ENCODE measurements around the gene FUT8. TPM values are rescaled to one million over a fixed set of nuclear protein-coding genes. Genes with fewer than 3 reads are reported as not detected.

FUT8 gene
- total RNA-seq, 2 donors from 2014 or later, result 9.5 to 13.5 TPM

DNA sequence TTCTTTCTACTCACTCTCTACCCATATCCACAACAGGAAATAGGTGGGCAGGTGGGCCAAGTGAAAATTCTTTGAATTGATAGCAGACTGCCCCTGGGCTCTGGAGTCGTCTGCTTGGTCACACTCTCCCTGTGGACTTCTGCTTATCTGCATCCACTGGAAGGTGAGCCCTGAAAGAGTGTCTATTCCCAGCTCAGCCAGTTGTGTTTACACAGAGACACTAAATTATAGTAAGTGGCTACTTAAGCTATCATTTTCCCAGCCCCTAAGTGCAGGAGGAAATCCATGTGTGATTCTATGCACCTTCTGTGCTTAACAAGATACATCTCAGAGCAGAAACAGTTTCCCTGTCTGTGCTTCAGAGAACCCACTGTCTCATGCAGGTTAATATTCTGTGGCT, 338.4 kb downstream of the FUT8 start:
- H3K4me1 ChIP-seq, result no peaks in the 10 kb centered on the region
- H3K4me3 ChIP-seq, result no peak overlapping the region
- TF ChIP-seq, protein P1, sequence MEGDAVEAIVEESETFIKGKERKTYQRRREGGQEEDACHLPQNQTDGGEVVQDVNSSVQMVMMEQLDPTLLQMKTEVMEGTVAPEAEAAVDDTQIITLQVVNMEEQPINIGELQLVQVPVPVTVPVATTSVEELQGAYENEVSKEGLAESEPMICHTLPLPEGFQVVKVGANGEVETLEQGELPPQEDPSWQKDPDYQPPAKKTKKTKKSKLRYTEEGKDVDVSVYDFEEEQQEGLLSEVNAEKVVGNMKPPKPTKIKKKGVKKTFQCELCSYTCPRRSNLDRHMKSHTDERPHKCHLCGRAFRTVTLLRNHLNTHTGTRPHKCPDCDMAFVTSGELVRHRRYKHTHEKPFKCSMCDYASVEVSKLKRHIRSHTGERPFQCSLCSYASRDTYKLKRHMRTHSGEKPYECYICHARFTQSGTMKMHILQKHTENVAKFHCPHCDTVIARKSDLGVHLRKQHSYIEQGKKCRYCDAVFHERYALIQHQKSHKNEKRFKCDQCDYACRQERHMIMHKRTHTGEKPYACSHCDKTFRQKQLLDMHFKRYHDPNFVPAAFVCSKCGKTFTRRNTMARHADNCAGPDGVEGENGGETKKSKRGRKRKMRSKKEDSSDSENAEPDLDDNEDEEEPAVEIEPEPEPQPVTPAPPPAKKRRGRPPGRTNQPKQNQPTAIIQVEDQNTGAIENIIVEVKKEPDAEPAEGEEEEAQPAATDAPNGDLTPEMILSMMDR (IDR thresholded peaks at IDR 0.05), result no peak
- H3K27ac ChIP-seq, result no peak overlapping the region
- no peaks in the 10 kb centered on the region for H3K9me3 ChIP-seq
- H3K27me3 ChIP-seq, result no peaks in the 10 kb centered on the region
- H3K36me3 ChIP-seq, result no peaks in the 10 kb centered on the region
- no peak for DNase-seq (ENCODE audit: low spot score)

GRCh38 chr14:65751510-65751909, 339.0 kb downstream of the FUT8 start:
- Histone ChIP-seq H3K27ac (no peak overlapping the region), H3K36me3 (no peaks in the 10 kb centered on the region), H3K4me1 (no peaks in the 10 kb centered on the region), H3K27me3 (no peaks in the 10 kb centered on the region), H3K9me3 (no peaks in the 10 kb centered on the region), H3K4me3 (no peak overlapping the region)
- TF ChIP-seq, protein P1 (IDR thresholded peaks at IDR 0.05), result no peak
- DNase-seq (ENCODE audit: low spot score), result no peak

- Histone ChIP-seq H3K9me3 (no peaks in the 10 kb centered on the region), H3K27me3 (no peaks in the 10 kb centered on the region), H3K4me1 (no peaks in the 10 kb centered on the region), H3K4me3 (no peak overlapping the region), H3K36me3 (no peaks in the 10 kb centered on the region), H3K27ac (no peak overlapping the region)
- DNase-seq (ENCODE audit: low spot score), result no peak
- TF ChIP-seq, protein P1 (IDR thresholded peaks at IDR 0.05), result no peak
Observed at GRCh38 chr14:65753061-65753460, 340.5 kb downstream of the FUT8 start.

DNA sequence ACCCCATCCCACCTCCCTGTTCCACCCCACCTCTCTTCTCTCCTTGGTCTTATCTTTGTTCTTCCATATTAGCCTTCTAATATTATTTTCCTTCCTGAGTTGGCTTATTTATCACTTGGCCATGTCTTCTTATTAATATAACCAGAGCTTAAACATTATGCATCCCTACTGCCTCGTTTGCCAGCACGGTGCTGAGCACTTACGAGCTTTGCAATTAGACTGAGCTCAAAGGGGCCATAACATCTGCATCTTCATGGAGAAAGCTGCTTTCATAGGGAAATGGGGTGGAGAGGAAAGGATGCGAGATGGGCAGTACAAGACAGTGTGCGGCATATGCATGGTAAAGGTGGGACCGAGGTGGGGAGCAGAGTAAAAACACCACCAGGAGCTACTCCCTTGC, 342.8 kb downstream of the FUT8 start:
- H3K36me3 ChIP-seq, result no peaks in the 10 kb centered on the region
- no peak for DNase-seq (ENCODE audit: low spot score)
- TF ChIP-seq, protein P1 (IDR thresholded peaks at IDR 0.05), result no peak
- no peaks in the 10 kb centered on the region for H3K27me3 ChIP-seq
- H3K4me3 ChIP-seq, result no peak overlapping the region
- no peaks in the 10 kb centered on the region for H3K4me1 ChIP-seq
- H3K9me3 ChIP-seq, result no peaks in the 10 kb centered on the region
- H3K27ac ChIP-seq, result no peak overlapping the region

- H3K27ac ChIP-seq, result no peak overlapping the region
- no peak overlapping the region for H3K4me3 ChIP-seq
- H3K4me1 ChIP-seq, result no peaks in the 10 kb centered on the region
- no peaks in the 10 kb centered on the region for H3K27me3 ChIP-seq
- H3K9me3 ChIP-seq, result no peaks in the 10 kb centered on the region
- no peaks in the 10 kb centered on the region for H3K36me3 ChIP-seq
- DNase-seq (ENCODE audit: low spot score), result no peak
- TF ChIP-seq, protein P1 (IDR thresholded peaks at IDR 0.05), result no peak
Observed at GRCh38 chr14:65756880-65757279, 344.4 kb downstream of the FUT8 start.

DNA sequence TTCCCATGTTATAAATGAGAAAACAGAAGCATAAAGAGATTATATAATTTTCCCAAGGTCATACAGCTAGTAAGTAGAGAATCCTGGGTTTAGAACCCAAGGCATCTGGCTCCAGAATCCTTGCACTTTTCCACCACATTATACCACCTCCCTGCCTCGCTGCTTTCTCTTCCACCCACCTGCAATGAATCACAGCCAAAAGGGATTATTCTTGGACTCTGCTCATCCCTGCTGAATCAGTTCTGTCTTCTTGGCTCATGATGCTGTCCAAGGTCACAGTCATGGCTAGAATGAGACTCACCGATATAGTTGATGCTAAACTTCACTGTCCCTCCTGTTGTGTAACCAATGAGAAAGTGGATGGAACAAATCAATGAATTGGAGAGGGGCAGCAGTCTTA, 356.6 kb downstream of the FUT8 start:
- Histone ChIP-seq H3K4me1 (peaks cover 0 to 16% of the 10 kb centered on the region in 2 donors), H3K27me3 (no peaks in the 10 kb centered on the region), H3K9me3 (no peaks in the 10 kb centered on the region), H3K36me3 (no peaks in the 10 kb centered on the region), H3K27ac (no peak overlapping the region), H3K4me3 (no peak overlapping the region)
- TF ChIP-seq, protein P1 (IDR thresholded peaks at IDR 0.05), result no peak
- DNase-seq (ENCODE audit: low spot score), result no peak
